GM23248 (cell line): ENCODE measurements around the gene MYOM3. TPM values are rescaled to one million over a fixed set of nuclear protein-coding genes. Genes with fewer than 3 reads are reported as not detected.

Experiments used
- DNase-seq: peaks from one replicate; pipeline ENCODE4 v3.0.0-alpha.2; 2015
- H2AFZ ChIP-seq: fragments of 200-600 bp; sonication (generic); 2 replicates; pipeline ENCODE4 v1.6.1; 2016; ENCODE audit warnings: antibody characterized with exemption
- H3F3A ChIP-seq: fragments of 200-600 bp; sonication (generic); 2 replicates; pipeline ENCODE4 v1.6.1; 2016; ENCODE audit warnings: mild to moderate bottlenecking, antibody characterized with exemption, mixed run types; ENCODE audit not compliant: insufficient read depth
- H3K27ac ChIP-seq: fragments of 200-600 bp; sonication (generic); 2 replicates; pipeline ENCODE4 v1.5.1; 2016; ENCODE audit warnings: mild to moderate bottlenecking
- H3K27me3 ChIP-seq: fragments of 200-600 bp; sonication (generic); replicated peaks from 2 replicates; pipeline ENCODE4 v1.6.1; 2016; ENCODE audit warnings: mild to moderate bottlenecking; ENCODE audit not compliant: insufficient read depth
- H3K36me3 ChIP-seq: fragments of 200-600 bp; sonication (generic); 2 replicates; pipeline ENCODE4 v1.6.1; 2016; ENCODE audit warnings: low read depth, mild to moderate bottlenecking
- H3K4me1 ChIP-seq: fragments of 200-600 bp; sonication (generic); 2 replicates; pipeline ENCODE4 v1.6.1; 2016; ENCODE audit warnings: mild to moderate bottlenecking; ENCODE audit not compliant: insufficient read depth
- H3K4me2 ChIP-seq: fragments of 200-600 bp; sonication (generic); one replicate; pipeline ENCODE4 v1.6.1; 2016; ENCODE audit warnings: mild to moderate bottlenecking; ENCODE audit not compliant: unreplicated experiment
- H3K4me3 ChIP-seq: fragments of 200-600 bp; sonication (generic); 2 replicates; pipeline ENCODE4 v1.5.1; 2016; ENCODE audit warnings: mild to moderate bottlenecking
- H3K79me2 ChIP-seq: fragments of 200-600 bp; sonication (generic); 2 replicates; pipeline ENCODE4 v1.6.1; 2016; ENCODE audit warnings: mild to moderate bottlenecking; ENCODE audit not compliant: insufficient read depth
- H3K9ac ChIP-seq: fragments of 200-600 bp; sonication (generic); 2 replicates; pipeline ENCODE4 v1.6.1; 2016; ENCODE audit warnings: mild to moderate bottlenecking
- H3K9me2 ChIP-seq: fragments of 200-600 bp; sonication (generic); 2 replicates; pipeline ENCODE4 v1.6.1; 2016; ENCODE audit warnings: mixed run types, mild to moderate bottlenecking, moderate library complexity; ENCODE audit not compliant: insufficient read depth
- H3K9me3 ChIP-seq: fragments of 200-600 bp; sonication (generic); one replicate; pipeline ENCODE4 v1.6.1; 2017; ENCODE audit warnings: low read depth
- H4K20me1 ChIP-seq: fragments of 200-600 bp; sonication (generic); 2 replicates; pipeline ENCODE4 v1.6.0; 2016; ENCODE audit not compliant: insufficient read depth
- EZH2 ChIP-seq: fragments of 200-600 bp; sonication (generic); IDR thresholded peaks from 2 replicates; pipeline ENCODE4 v1.6.1; 2018; ENCODE audit warnings: antibody characterized with exemption, mild to moderate bottlenecking; ENCODE audit not compliant: insufficient read depth, poor library complexity, severe bottlenecking
- EZH2phosphoT487 ChIP-seq: fragments of 200-600 bp; sonication (generic); IDR thresholded peaks from 2 replicates; pipeline ENCODE4 v1.6.1; 2018; ENCODE audit warnings: antibody characterized with exemption, moderate library complexity, mild to moderate bottlenecking, low read depth; ENCODE audit not compliant: insufficient read depth
- WGBS, 2 experiments: methylation state at CpG; one replicate each; pipeline ENCODE4 v1.1.6; 2015 to 2017; ENCODE audit warnings: low lambda C conversion rate in 2 of 2, low coverage in 1 of 2; ENCODE audit errors: missing lambda C conversion rate in 2 of 2; 5-methylcytosine and 5-hydroxymethylcytosine counted together
- in situ Hi-C: fragments of 300-500 bp; cut with MboI; formaldehyde crosslinking; loops from 2 replicates; pipeline ENCODE4 v1.15.0; 2020
- polyA plus RNA-seq: library from polyadenylated mRNA; unstranded; fragments of >200 nt; fragmentation: Nextera tagmentation; extraction: Ambion mirVana; gene quantifications from 2 replicates; pipeline ENCODE4 v1.2.1, GENCODE V29; 2016
- total RNA-seq: library from RNA; depleted of rRNA; stranded (reverse); fragments of >200 nt; shearing (Covaris generic); gene quantifications from 2 replicates; pipeline ENCODE4 v1.2.3, GENCODE V29; 2014

The MYOM3 gene
- total and polyA plus RNA-seq, 2 experiments from 2014 or later, result 1.2 to 1.4 TPM

DNA sequence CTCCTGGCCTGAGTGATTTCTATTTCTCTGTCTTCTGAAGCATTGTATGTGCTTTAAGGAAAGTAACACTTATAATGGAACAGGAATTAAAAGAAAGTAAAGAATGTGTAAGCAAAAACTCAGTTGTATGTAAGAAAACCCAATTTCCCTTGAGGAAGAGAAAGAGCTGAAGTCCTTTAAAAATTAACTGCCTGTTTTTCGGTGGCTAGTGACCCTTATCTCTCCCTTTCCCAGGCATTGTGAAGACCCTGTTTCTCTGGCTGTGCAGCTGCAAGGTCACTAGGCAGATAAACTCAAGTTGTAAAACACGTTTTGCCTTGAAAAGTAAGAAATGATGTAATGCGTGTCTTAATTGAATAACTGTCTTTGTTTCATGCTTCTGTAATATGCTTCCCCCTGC lies 8.5 kb downstream of the MYOM3 start:
- Histone ChIP-seq H3K9ac (no peak overlapping the region), H3K4me1 (peaks cover 11% of the 10 kb centered on the region), H3K27ac (no peak overlapping the region), H3K9me2 (no peaks in the 10 kb centered on the region), H4K20me1 (no peaks in the 10 kb centered on the region), H2AFZ (no peak overlapping the region), H3K27me3 (no peaks in the 10 kb centered on the region), H3F3A (0 out of 2 replicates have a peak, but pooled peaks cover 4% of the 10 kb centered on the region), H3K9me3 (no peaks in the 10 kb centered on the region), H3K4me3 (no peak overlapping the region), H3K4me2 (no peak overlapping the region), H3K36me3 (no peaks in the 10 kb centered on the region), H3K79me2 (no peaks in the 10 kb centered on the region)
- no peak for TF ChIP-seq EZH2
- no peak for TF ChIP-seq EZH2phosphoT487
- in situ Hi-C loops, result no loop called here
- 91 to 92% methylated on average over 3 of the region's 3 CpGs for WGBS, 2 experiments
- DNase-seq, result no peak

DNA sequence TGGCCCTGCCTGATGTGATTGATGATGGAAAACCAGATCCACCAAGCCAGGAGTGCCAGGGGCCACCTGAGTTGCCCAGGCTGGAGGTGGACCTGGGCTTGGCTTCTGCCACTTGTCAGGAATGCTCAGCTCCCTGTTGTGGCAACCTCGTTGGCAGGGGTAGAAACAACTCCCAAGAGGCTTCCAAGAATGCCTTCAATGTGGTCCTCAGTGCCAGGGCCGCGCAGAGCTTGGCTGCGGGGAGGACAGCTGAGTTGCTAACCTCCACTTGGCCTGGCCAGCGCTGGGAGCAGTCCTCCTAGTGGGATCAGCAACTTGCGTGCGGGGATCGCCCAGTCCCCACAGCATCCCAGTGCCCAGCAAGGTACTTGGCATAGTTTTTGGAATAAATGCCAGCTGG lies 9.0 kb downstream of the MYOM3 start:
- DNase-seq, result no peak
- no peak overlapping the region for H3K27ac ChIP-seq
- no peaks in the 10 kb centered on the region for H3K36me3 ChIP-seq
- H3K4me1 ChIP-seq, result peaks cover 6% of the 10 kb centered on the region
- in situ Hi-C loops, result no loop called here
- no peaks in the 10 kb centered on the region for H3K79me2 ChIP-seq
- no peaks in the 10 kb centered on the region for H3F3A ChIP-seq
- no peak for TF ChIP-seq EZH2
- TF ChIP-seq EZH2phosphoT487, result no peak
- no peaks in the 10 kb centered on the region for H3K27me3 ChIP-seq
- WGBS, 2 experiments, result 66 to 69% methylated on average over 8 of the region's 8 CpGs
- no peak overlapping the region for H3K4me2 ChIP-seq
- H2AFZ ChIP-seq, result no peak overlapping the region
- H3K4me3 ChIP-seq, result no peak overlapping the region
- no peaks in the 10 kb centered on the region for H3K9me3 ChIP-seq
- no peak overlapping the region for H3K9ac ChIP-seq
- no peaks in the 10 kb centered on the region for H4K20me1 ChIP-seq
- H3K9me2 ChIP-seq, result no peaks in the 10 kb centered on the region

DNA sequence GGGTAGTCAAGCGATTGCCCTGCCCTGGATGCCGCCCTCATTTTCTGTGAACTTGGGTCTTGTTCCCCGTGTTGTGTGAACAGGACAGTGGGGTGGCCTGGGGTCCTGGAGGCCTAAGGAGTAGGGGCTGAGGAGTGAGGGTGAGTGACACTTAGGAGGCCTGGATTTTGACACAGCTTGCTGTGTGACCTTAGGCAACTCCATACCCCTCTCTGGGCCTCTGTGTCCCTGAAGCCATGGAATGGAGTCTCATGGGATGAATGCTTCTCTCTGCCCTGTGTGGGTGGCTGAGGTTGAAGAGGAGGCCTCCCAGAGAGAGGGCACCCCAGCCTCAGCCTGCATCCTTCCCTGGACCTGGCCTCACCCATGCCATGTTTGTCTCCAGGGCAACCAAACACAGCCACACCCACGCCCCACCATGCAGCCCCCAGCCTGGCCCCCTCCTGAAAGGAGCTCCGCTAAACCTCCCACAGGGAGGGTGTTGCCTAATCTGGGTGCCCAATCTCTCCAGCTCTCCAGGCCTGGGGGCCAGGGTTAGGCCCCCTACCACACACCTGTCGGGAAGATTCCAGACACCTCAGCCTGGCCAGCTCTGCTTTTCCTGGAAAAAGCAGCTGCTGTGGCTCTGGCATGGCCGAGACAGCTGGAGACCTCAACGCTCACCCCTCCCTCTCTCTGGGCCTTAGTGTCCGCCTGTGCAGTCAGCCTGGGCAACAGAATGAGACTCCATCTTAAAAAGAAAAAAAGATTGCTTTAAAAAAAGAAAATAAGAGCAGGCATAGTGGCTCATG lies 9.9 kb downstream of the MYOM3 start:
- TF ChIP-seq EZH2phosphoT487 (no peak), EZH2 (no peak)
- Histone ChIP-seq H3F3A (no peaks in the 10 kb centered on the region), H3K27me3 (no peaks in the 10 kb centered on the region), H3K36me3 (no peaks in the 10 kb centered on the region), H3K9me3 (no peaks in the 10 kb centered on the region), H3K4me2 (no peak overlapping the region), H3K9ac (no peak overlapping the region), H2AFZ (no peak overlapping the region), H3K27ac (no peak overlapping the region), H3K4me1 (no peaks in the 10 kb centered on the region), H3K9me2 (no peaks in the 10 kb centered on the region), H4K20me1 (no peaks in the 10 kb centered on the region), H3K79me2 (no peaks in the 10 kb centered on the region), H3K4me3 (no peak overlapping the region)
- DNase-seq, result no peak
- in situ Hi-C loops, result no loop called here
- 69 to 77% methylated on average over 9 of the region's 9 CpGs for WGBS, 2 experiments

DNA sequence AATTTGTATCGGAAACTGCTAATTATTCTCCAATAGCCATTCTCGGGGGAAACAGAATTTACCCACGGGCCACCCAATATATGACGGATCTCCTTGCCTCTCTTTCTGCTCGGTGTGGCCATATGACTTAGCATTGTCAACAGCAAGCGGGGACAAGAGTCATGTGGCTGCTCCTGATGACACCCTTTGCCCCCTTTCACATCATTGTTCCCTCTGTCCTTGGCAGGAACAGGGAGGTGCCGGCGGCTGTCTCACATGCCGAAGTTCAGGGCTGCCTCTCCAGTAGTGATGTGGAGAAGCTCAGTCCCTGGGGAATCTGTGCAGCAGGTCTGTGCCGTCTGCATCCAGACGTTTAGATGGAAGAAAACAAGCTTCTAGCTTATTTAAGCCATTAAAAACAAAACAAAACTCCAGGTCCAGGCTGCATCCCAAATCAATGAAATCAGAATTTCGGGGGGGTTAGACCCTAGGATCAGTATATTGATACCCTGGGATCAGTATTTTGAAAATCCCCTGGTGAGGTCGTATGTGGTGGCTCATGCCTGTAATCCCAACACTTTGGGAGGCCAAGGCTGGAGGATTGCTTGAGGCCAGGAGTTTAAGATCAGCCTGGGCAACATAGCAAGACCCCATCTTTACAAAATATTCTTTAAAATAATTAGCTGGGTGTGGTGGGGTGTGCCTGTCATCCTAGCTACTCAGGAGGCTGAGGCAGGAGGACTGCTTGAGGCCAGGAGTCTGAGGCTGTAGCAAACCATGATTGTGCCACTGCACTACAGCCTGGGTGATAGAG lies 10.8 kb downstream of the MYOM3 start:
- Histone ChIP-seq H3K9ac (no peak overlapping the region), H3K4me2 (no peak overlapping the region), H3K9me3 (no peaks in the 10 kb centered on the region), H3K4me3 (no peak overlapping the region), H3K27me3 (no peaks in the 10 kb centered on the region), H2AFZ (no peak overlapping the region), H3K36me3 (no peaks in the 10 kb centered on the region), H3F3A (no peaks in the 10 kb centered on the region), H3K79me2 (no peaks in the 10 kb centered on the region), H3K4me1 (no peaks in the 10 kb centered on the region), H3K27ac (no peak overlapping the region), H4K20me1 (no peaks in the 10 kb centered on the region), H3K9me2 (no peaks in the 10 kb centered on the region)
- in situ Hi-C loops, result no loop called here
- whole genome bisulfite sequencing, 2 experiments, result 82 to 83% methylated on average over 13 of the region's 13 CpGs
- no peak for DNase-seq
- TF ChIP-seq EZH2phosphoT487 (no peak), EZH2 (no peak)
